GM12892 (cell line): ENCODE measurements around the gene JMY.

Experiments
- POLR2A ChIP-seq: IDR thresholded peaks from 2 replicates; pipeline ENCODE4 v1.6.1; 2011; ENCODE audit warnings: low read depth, low read length, control low read depth
- POLR2AphosphoS5 ChIP-seq: IDR thresholded peaks from 2 replicates; pipeline ENCODE4 v1.6.1; 2011; ENCODE audit warnings: low read depth, low read length, control low read depth
- TAF1 ChIP-seq: IDR thresholded peaks from 2 replicates; pipeline ENCODE4 v1.6.1; 2011; ENCODE audit warnings: low read depth, mild to moderate bottlenecking, control low read depth, low read length, borderline replicate concordance

DNA sequence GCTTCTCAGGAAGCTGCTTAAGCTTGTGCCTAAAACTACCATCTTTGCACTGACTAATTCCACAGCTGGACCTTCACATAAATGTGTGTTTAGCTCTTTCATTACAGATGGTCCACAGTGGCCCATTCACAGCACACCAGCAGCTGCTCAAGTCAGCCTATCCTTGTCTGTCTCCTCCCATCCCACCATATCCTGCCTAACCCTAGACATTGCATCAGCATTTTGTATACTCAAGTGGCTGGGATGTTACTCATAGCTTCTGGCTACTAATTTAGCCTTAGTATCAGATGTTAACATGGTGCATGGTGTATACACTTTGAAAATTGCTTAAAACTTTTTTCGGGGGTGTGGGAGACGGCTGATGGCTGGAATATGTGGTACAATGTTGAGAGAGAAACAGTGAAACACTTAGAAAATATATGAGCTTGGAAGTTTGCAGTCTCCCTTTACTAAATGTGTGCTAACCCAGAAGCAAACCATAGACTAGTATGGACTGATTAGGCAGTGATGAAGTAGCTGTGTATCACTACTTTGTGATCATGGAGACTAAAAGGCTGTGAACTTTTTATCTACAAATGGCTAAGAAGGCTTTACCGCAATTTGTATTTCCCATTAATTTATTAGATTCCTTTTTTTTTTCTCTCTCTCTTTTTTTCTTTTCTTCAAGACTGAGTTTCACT, 83.1 kb downstream of the JMY start:
- no peak for TF ChIP-seq POLR2AphosphoS5
- no peak for TF ChIP-seq POLR2A
- no peak for TF ChIP-seq TAF1
